ENCODE measurements around the gene STK39. TPM values are rescaled to one million over a fixed set of nuclear protein-coding genes. Genes with fewer than 3 reads are reported as not detected.
A peak's percentile ranks its signal among the peaks of the same experiment; 100 is the strongest.

The STK39 gene
- polyA plus RNA-seq, 2 of the 4 experiments (the other 2 are of a cell fraction) = 14.2 to 27.2 TPM

GRCh38 chr2:167972746-167973145 is 274.6 kb downstream of the STK39 start:
- TF ChIP-seq RCOR1 (IDR thresholded peaks at IDR 0.05; ENCODE audit: low read depth, low read length) = no peak
- TF ChIP-seq MAFK (IDR thresholded peaks at IDR 0.05; ENCODE audit: partially characterized antibody) = no peak
- no peak for TF ChIP-seq SMC3 (IDR thresholded peaks at IDR 0.05)
- no peak for TF ChIP-seq CEBPB (IDR thresholded peaks at IDR 0.05)
- TF ChIP-seq PBX3 (IDR thresholded peaks at IDR 0.05) = no peak
- POLR2A ChIA-PET = no interaction called here
- CTCF ChIA-PET = no interaction called here
- Histone ChIP-seq H3K9me3 (no peaks in the 10 kb centered on the region), H3K27ac (no peak overlapping the region), H3K4me3 (no peak overlapping the region), H3K4me2 (no peak overlapping the region), H3K4me1 (no peaks in the 10 kb centered on the region)
- FAIRE-seq (no peak), DNase-seq (ENCODE audit: low read depth in 1 of 2, low spot score in 1 of 2) (no peak), ATAC-seq (no peak)

GRCh38 chr2:167972020-167972419 is 275.4 kb downstream of the STK39 start:
- Histone ChIP-seq H3K27ac (no peak overlapping the region), H3K9me3 (no peaks in the 10 kb centered on the region), H3K4me3 (no peak overlapping the region), H3K4me1 (no peaks in the 10 kb centered on the region), H3K4me2 (no peak overlapping the region)
- FAIRE-seq (no peak), DNase-seq (ENCODE audit: low read depth in 1 of 2, low spot score in 1 of 2) (no peak), ATAC-seq (no peak)
- POLR2A ChIA-PET = no interaction called here
- TF ChIP-seq PHF8 (IDR thresholded peaks at IDR 0.05; ENCODE audit: borderline replicate concordance, low read depth) (no peak), EHMT2 (IDR thresholded peaks at IDR 0.05; ENCODE audit: low read depth) (no peak), GATA3 (IDR thresholded peaks at IDR 0.05; ENCODE audit: borderline replicate concordance) (no peak), CHD2 (IDR thresholded peaks at IDR 0.05; ENCODE audit: low read length, partially characterized antibody) (no peak), POLR2A (IDR thresholded peaks at IDR 0.05; ENCODE audit: low read length) (no peak), SREBF2 (IDR thresholded peaks at IDR 0.05) (no peak), TFCP2L1 (CRISPR knock-in tag; IDR thresholded peaks at IDR 0.05) (no peak), CBX2 (IDR thresholded peaks at IDR 0.05; ENCODE audit: borderline replicate concordance, low read depth) (no peak), CBX8 (IDR thresholded peaks at IDR 0.05) (no peak), NPAS2 (CRISPR knock-in tag; IDR thresholded peaks at IDR 0.05; ENCODE audit: borderline replicate concordance) (no peak)
- 64% methylated on average over 1 of the region's 1 CpG for WGBS (ENCODE audit: missing lambda C conversion rate)
- CTCF ChIA-PET = no interaction called here

- 83% methylated on average over 9 of the region's 9 CpGs for WGBS (ENCODE audit: missing lambda C conversion rate)
- H3K4me2 ChIP-seq = no peak overlapping the region
- FAIRE-seq (no peak), DNase-seq (ENCODE audit: low read depth in 1 of 2, low spot score in 1 of 2) (no peak), ATAC-seq (0 out of 6 replicates have a peak, but pooled peaks of 1 of the 2 experiments have one; percentile 30)
- no peak overlapping the region for H3K4me3 ChIP-seq
- H3K9me3 ChIP-seq = no peaks in the 10 kb centered on the region
- no peak overlapping the region for H3K27ac ChIP-seq
- ChIA-PET CTCF (interaction anchor here (0.6 kb wide), 1 partner anchor 737 kb away, joined by 3 read pairs; no protein-coding TSS in a partner anchor), POLR2A (no interaction called here)
- no peaks in the 10 kb centered on the region for H3K4me1 ChIP-seq
- TF ChIP-seq BHLHE40 (IDR thresholded peaks at IDR 0.05; ENCODE audit: low read depth, low read length) = no peak
- TF ChIP-seq SREBF2 (IDR thresholded peaks at IDR 0.05) = no peak
- TF ChIP-seq NR3C1 (IDR thresholded peaks at IDR 0.05) = no peak
- TF ChIP-seq CEBPB (IDR thresholded peaks at IDR 0.05) = no peak
- no peak for TF ChIP-seq EHF (CRISPR knock-in tag; IDR thresholded peaks at IDR 0.05)
- no peak for TF ChIP-seq TP53 (CRISPR knock-in tag; IDR thresholded peaks at IDR 0.05)
- TF ChIP-seq MAZ (IDR thresholded peaks at IDR 0.05; ENCODE audit: borderline replicate concordance, low read depth, low read length) = no peak
- no peak for TF ChIP-seq JUNB (IDR thresholded peaks at IDR 0.05)
- no peak for TF ChIP-seq HOXB5 (CRISPR knock-in tag; IDR thresholded peaks at IDR 0.05)
- no peak for TF ChIP-seq FOSL2 (IDR thresholded peaks at IDR 0.05)
- TF ChIP-seq FOSL2 (CRISPR knock-in tag; IDR thresholded peaks at IDR 0.05) = no peak
- TF ChIP-seq RCOR1 (IDR thresholded peaks at IDR 0.05; ENCODE audit: low read depth, low read length) = no peak
- no peak for TF ChIP-seq RARB (CRISPR knock-in tag; IDR thresholded peaks at IDR 0.05)
- TF ChIP-seq RNF2 (IDR thresholded peaks at IDR 0.05; ENCODE audit: borderline replicate concordance, low read depth) = no peak
- TF ChIP-seq KDM1A (IDR thresholded peaks at IDR 0.05; ENCODE audit: low read depth) = no peak
- no peak for TF ChIP-seq MAX (IDR thresholded peaks at IDR 0.05)
Measured at GRCh38 chr2:167966937-167967913, 280.2 kb downstream of the STK39 start.

Measured in A549 (cell line).